ENCODE results near the gene FASTK. TPM values are rescaled to one million over a fixed set of nuclear protein-coding genes. Genes with fewer than 3 reads are reported as not detected.

The FASTK gene
- total and polyA plus RNA-seq, 3 donors from 2014 or later: 60.3 to 124 (median 114) TPM

GRCh38 chr7:151070574-151070960 lies 10.0 kb downstream of the FASTK start:
- no peak for TF ChIP-seq CTCF (IDR thresholded peaks at IDR 0.05)
- no peak for TF ChIP-seq POLR2A (IDR thresholded peaks at IDR 0.05)
- intact Hi-C loops (cut with DNase I; ENCODE audit: low total_unique reads): no loop called here
- H3K4me1 ChIP-seq: no peaks in the 10 kb centered on the region
- H3K4me3 ChIP-seq: no peak overlapping the region
- 91 to 94% methylated on average over 10 to 15 of the region's 15 CpGs for WGBS, 2 donors
- no peaks in the 10 kb centered on the region for H3K36me3 ChIP-seq (ENCODE audit: low read depth, missing control alignments)
- no peak overlapping the region for H3K27ac ChIP-seq
- H3K27me3 ChIP-seq: no peaks in the 10 kb centered on the region
- no peaks in the 10 kb centered on the region for H3K9me3 ChIP-seq
- DNase-seq: no peak

GRCh38 chr7:151069841-151070573 lies 10.6 kb downstream of the FASTK start:
- H3K9me3 ChIP-seq: no peaks in the 10 kb centered on the region
- no peak overlapping the region for H3K27ac ChIP-seq
- no peaks in the 10 kb centered on the region for H3K4me1 ChIP-seq
- no peak for DNase-seq
- no peak overlapping the region for H3K4me3 ChIP-seq
- intact Hi-C loops (cut with DNase I; ENCODE audit: low total_unique reads): no loop called here
- no peaks in the 10 kb centered on the region for H3K27me3 ChIP-seq
- TF ChIP-seq POLR2A (IDR thresholded peaks at IDR 0.05): no peak
- no peak for TF ChIP-seq CTCF (IDR thresholded peaks at IDR 0.05)
- no peaks in the 10 kb centered on the region for H3K36me3 ChIP-seq (ENCODE audit: low read depth, missing control alignments)
- 88% methylated on average over 9 to 17 of the region's 17 CpGs for WGBS, 2 donors

GRCh38 chr7:151068069-151068773 lies 12.4 kb downstream of the FASTK start:
- Histone ChIP-seq H3K36me3 (ENCODE audit: low read depth, missing control alignments) (no peaks in the 10 kb centered on the region), H3K27me3 (no peaks in the 10 kb centered on the region), H3K4me1 (peaks cover 4% of the 10 kb centered on the region), H3K27ac (no peak overlapping the region), H3K9me3 (no peaks in the 10 kb centered on the region), H3K4me3 (no peak overlapping the region)
- WGBS, 2 donors: 86 to 89% methylated on average over 12 of the region's 12 CpGs
- DNase-seq: no peak
- intact Hi-C loops (cut with DNase I; ENCODE audit: low total_unique reads): no loop called here
- TF ChIP-seq CTCF (IDR thresholded peaks at IDR 0.05) (no peak), POLR2A (IDR thresholded peaks at IDR 0.05) (no peak)

GRCh38 chr7:151066273-151066974 lies 14.2 kb downstream of the FASTK start:
- intact Hi-C loops (cut with DNase I; ENCODE audit: low total_unique reads): no loop called here
- TF ChIP-seq POLR2A (IDR thresholded peaks at IDR 0.05): no peak
- no peak for TF ChIP-seq CTCF (IDR thresholded peaks at IDR 0.05)
- Histone ChIP-seq H3K27ac (no peak overlapping the region), H3K9me3 (no peaks in the 10 kb centered on the region), H3K4me1 (peaks cover 22% of the 10 kb centered on the region), H3K36me3 (ENCODE audit: low read depth, missing control alignments) (no peaks in the 10 kb centered on the region), H3K27me3 (no peaks in the 10 kb centered on the region), H3K4me3 (no peak overlapping the region)
- no peak for DNase-seq
- 80 to 88% methylated on average over 11 to 39 of the region's 39 CpGs for WGBS, 2 donors

Measured in testis (tissue), 3 donors.